ENCODE data around the gene CLDN7.

GRCh38 chr17:7234083-7234951 lies 28.0 kb downstream of the CLDN7 start, which contains the start of gene DVL2:
- TF ChIP-seq YY1 (IDR thresholded peaks at IDR 0.05; ENCODE audit: insufficient read depth, insufficient read length), result no peak
- no peak for TF ChIP-seq ZNF274 (IDR thresholded peaks at IDR 0.05; ENCODE audit: low read depth, low read length)
- no peak for TF ChIP-seq SUZ12 (IDR thresholded peaks at IDR 0.05; ENCODE audit: extremely low read depth, insufficient read depth, insufficient read length)
